HG02588 (cell line): Measurements from ENCODE around the gene GZMM.
"Not testable (repeated sequence)": the region's sequence is repeated elsewhere in the genome, so short reads cannot be mapped to it uniquely, and the experiment has no call there.

ENCODE experiments used
- ATAC-seq: cut with Tn5 transposase; IDR thresholded peaks from one replicate; pipeline ENCODE4 v1.9.1; 2021; ENCODE audit warnings: mild to moderate bottlenecking, moderate library complexity; ENCODE audit not compliant: unreplicated experiment

GZMM gene

GRCh38 chr19:580274-580835, 36.5 kb downstream of the GZMM start:
- no peak for ATAC-seq

GRCh38 chr19:581399-582111, 37.7 kb downstream of the GZMM start:
- ATAC-seq = no peak

GRCh38 chr19:582497-583197, 38.8 kb downstream of the GZMM start:
- ATAC-seq = no peak

GRCh38 chr19:583198-583967, 39.5 kb downstream of the GZMM start:
- ATAC-seq = no peak

- no peak for ATAC-seq
Measured at GRCh38 chr19:583968-584239, 40.1 kb downstream of the GZMM start.

GRCh38 chr19:584240-585001, 40.6 kb downstream of the GZMM start:
- no peak for ATAC-seq

- ATAC-seq = not testable (repeated sequence)
Measured at GRCh38 chr19:585146-585545, 41.3 kb downstream of the GZMM start.

- no peak for ATAC-seq
Measured at GRCh38 chr19:585551-586110, 41.8 kb downstream of the GZMM start.

GRCh38 chr19:588093-588740, 44.4 kb downstream of the GZMM start:
- no peak for ATAC-seq

GRCh38 chr19:588741-589692, 45.2 kb downstream of the GZMM start:
- ATAC-seq = no peak

- no peak for ATAC-seq
Measured at GRCh38 chr19:589693-590395, 46.0 kb downstream of the GZMM start, which contains the start of gene HCN2. HCN2 (plus strand) TSS chr19:589881; CDS start chr19:589946, 65 bp downstream.

GRCh38 chr19:590396-590745, 46.5 kb downstream of the GZMM start:
- ATAC-seq = no peak

GRCh38 chr19:590750-591098, 46.9 kb downstream of the GZMM start:
- ATAC-seq = no peak

- ATAC-seq = no peak
Measured at GRCh38 chr19:591099-591958, 47.5 kb downstream of the GZMM start.

GRCh38 chr19:592101-592500, 48.2 kb downstream of the GZMM start:
- no peak for ATAC-seq

- ATAC-seq = no peak
Measured at GRCh38 chr19:593055-593454, 49.2 kb downstream of the GZMM start.

GRCh38 chr19:593505-593904, 49.7 kb downstream of the GZMM start:
- no peak for ATAC-seq
